ELF-1 (cell line): Measurements from ENCODE around the gene CLIC6.
"Not testable (repeated sequence)": the region's sequence is repeated elsewhere in the genome, so short reads cannot be mapped to it uniquely, and the experiment has no call there.

ENCODE experiments used
- DNase-seq: peaks from one replicate; pipeline ENCODE4 v3.0.0-alpha.2; 2016; ENCODE audit warnings: low read depth, low spot score

The CLIC6 gene

DNA sequence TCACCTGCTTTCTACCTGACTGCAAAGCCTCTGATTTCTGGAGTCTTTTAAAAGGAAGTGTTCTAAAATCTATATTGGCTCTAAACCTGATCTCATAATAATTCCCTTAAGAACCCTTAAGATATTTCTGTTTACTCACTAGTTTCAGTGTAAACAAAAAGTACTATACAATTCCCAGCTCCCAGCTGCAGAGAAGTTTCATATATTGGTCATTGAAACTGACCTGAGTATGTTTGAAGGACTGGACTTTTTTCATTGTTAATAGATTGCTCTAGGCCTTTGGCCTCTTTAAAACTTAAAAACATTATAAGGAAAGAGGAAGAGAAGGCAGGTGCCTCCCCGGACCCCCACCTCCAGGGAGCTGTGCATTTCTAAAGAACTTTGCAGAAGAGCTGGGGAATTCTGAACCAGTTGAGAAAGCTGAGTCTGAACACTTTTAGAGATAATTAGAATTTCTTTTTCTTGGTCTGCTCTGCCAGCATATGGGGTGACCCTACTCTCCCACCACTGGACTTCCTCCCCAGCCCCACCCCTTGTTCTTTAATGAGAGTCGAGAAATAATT is 23.7 kb downstream of the CLIC6 start:
- no peak for DNase-seq

DNA sequence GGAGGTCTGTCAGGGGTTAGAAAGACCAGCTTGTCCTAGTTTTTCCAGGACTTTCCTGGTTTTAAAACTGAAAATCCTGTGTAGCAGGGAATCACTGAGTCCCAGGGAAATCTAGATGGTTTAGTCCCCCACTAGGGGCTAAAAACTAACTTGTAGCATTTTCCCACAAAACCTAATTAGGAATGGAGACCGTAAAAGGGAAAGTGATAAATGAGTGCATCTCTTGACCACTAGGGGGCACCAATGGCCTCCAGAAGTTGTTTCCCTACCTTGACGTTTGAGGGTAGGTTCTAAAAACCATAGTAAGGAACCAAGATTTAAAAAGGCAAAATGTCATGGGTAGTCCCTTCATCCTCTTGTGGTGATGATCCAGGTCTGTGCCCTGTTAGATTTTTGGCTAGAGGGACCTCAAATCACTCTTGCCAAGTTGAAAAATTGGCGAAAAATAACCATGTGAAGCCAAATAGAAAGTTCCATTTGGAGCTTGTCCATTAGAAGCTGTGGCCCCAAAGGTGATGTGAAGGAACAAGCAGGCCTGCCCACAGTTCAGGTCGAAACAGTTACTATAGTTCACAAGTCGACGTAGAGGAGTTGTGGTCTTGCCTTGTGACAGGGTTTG is 24.5 kb downstream of the CLIC6 start:
- DNase-seq = peak; percentile 67

DNA sequence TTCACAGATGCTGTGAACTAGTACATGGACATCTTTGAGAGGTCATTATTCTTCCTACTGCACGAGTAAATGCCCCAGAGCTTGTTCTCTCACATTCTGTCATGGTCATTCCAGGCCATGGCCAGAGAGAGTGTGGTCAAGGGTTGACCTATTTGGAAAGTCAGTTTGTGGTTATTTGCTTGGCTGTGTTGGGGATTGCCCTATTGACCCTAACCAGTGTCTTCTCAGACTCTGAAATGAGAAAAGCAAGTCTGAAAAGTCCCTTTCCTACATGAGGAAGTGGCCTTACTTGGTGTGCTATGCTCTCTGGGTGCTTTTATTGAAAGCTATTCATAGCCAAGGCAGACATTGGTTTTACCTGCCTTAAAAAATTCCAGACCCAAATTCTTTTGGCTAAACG is 26.6 kb downstream of the CLIC6 start:
- DNase-seq = no peak

DNA sequence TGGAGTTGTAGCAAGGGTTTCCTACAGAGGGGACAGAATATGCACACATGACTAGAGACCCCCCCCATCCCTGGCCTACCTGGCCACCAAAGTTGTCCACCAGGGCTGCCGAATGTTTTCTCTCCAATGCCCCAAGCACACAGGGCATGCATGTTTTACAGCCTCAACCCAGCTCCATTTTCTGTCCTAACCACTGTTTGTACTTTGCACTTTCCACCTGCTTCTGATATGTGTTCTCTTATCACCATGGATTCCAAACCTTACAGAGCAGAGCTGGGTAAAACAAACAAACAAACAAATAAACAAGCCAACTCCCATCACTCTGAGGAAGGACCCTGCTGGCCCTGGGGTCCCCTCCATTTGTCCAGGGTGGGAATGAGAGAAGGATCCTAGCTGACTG is 27.3 kb downstream of the CLIC6 start:
- DNase-seq = no peak

DNA sequence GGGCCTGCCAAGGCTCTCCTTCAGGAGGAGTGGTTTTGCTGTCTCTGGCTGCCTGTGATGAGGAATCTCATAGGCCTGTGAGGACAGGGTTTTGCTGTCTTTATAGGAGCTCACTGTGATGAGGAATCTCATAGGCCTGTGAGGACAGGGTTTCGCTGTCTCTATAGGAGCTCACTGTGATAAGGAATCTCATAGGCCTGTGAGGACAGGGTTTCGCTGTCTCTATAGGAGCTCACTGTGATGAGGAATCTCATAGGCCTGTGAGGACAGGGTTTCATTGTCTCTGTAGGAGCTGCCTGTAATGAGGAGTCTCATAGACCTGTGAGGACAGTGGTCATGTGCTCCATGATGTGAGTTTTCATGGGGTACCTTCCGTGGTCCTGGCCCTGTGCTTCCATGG is 29.0 kb downstream of the CLIC6 start:
- DNase-seq = no peak

DNA sequence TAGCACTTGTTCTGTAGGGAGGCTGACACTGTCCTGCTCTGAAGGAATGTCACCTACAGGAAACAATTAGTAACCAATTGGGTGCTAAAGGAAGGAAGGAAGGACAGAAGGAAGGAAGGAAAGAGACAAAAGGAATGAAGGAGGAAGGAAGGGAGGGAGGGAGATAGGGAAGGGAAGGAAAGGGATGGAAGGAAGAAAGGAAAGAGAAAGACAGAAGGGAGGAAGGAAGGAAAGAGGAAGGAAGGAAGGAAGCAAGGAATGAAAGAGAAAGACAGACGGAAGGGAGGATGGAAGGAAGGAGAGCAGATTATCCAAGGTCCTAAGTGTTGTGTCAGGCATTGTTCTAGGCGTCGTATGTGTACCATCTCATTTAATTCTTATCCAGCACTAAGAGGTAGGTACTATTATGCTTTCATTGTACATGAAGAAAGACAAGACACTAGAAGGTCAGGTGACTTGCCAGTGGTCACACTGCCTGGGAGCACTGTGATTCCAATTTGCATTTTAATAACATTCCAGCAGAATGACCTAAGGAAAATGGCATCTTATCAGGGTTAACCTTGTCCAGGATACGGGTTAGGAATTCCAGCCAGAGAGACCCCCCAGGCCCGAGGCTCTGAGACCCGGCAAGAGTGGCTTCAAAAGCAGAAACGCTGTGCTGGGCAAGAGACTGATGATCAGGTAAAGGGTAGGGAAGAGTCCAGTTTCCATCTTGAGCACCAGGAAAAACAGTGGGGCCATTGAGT is 29.6 kb downstream of the CLIC6 start:
- peak; percentile 84 for DNase-seq

DNA sequence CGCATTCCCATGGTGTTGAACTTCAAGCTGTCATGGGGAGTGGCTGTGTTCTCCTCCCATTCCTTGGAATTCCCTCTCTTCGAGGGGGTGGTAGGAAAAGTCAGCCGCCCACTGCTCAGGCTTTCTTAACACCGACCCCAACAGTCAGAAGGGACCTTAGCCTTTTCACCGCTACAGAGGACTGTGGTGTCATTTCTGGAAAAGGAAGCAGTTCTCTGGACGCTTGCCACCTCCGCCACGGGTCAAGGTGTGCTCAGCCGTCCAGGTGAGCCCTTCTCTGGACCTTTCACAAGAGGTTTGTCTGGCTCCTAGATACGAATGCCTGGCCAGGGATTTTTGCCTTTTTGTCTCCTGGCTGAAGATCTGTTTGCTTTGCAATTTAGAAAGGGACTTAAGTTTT is 31.8 kb downstream of the CLIC6 start:
- no peak for DNase-seq

DNA sequence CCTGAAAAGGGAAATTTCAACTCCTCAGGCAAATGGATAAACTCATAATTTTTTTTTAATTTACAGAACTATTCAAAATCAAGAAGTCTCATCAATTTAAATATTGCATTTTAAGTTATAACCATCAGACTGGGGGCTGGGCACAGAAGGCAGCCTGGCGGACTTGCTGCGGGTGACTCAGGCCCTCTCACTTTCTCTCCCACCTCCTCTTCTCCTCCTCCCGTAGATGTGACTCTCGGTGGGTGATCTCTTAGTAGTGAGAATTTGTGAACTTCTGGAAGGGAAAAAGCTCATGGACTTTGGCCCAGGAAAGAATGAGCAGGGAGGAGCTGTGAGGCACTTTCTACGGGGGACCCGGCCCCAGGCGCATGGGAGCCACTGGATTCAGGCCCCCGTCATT is 32.9 kb downstream of the CLIC6 start:
- DNase-seq = no peak

DNA sequence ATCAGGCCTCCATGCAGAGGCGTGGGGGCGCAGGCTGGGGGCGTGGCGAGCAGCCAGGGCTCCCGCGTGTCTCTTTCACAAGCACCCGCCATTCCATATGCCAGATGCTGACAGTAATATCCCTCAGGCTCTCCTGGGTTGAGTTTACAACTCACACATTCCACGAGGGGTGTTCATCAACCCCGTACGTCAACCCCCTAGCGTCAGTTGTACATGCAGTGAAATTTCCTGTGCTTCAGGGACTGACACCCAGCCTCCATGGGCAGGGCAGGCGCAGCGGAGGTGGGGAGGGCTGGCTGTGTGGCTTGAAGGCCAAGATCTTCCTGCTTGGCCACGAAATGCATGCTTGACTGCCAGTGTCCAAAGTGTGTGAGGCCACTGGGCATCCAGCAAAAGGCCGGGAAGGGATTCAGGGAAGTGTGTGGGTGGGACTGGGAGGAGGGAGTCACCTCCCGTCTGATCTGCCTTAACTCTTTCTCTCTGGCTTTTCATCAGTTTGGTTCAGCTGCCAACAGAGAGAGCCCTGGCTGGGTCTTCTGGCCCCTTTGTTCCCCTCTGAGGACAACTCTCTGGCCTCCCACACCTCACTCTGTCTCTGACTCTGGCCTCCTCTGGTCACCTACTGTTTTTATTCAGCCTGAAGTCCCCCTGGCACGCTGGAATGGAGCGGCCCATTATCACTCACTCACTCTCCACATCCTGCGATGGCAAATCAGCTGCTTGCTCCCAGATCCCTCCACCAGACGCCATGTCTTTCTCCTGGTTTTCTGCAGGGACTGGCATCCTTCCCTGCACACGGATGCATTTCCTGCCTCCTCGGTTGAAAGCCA is 33.8 kb downstream of the CLIC6 start:
- no peak for DNase-seq

GRCh38 chr21:34703571-34703970 is 34.8 kb downstream of the CLIC6 start:
- no peak for DNase-seq

DNA sequence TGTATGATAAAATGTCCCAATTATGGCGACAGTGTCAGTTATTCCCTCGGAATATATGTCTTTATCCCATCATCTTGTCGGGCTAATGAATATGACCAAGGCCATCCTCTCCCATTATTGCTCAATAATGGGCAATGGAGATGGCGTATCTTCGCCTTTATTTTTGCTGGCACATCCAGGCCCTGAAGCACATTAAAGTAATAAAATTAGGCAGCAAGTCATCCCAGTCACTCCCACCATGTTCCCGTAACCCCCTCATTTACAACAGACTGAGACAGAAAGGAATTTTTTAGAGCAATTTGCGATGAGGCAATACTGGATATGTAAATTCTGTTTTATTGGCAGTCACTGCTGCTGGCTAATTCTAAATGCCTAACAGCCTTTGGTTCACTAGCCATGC is 35.3 kb downstream of the CLIC6 start:
- no peak for DNase-seq

DNA sequence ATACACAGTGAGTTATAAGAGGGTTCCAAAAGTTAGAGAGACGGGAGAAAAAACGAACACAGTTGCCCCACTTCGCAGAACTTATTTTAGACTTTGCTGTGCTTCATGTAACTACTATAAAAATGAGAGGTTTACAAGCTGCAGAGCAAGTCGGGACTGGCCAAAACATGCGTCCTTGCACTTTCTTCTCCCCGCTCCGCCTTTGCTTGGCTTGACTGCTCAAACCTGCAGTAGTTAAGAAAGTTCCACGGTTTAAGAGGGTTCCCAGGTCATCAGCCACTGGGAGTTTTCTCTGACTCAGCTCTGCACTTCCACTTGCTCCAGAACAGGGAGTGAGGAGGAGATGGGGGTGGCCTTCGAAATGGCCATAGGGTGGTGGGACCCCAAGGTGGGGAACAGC is 36.2 kb downstream of the CLIC6 start:
- no peak for DNase-seq

- DNase-seq = no peak
Observed at GRCh38 chr21:34706337-34706736, 37.5 kb downstream of the CLIC6 start.

DNA sequence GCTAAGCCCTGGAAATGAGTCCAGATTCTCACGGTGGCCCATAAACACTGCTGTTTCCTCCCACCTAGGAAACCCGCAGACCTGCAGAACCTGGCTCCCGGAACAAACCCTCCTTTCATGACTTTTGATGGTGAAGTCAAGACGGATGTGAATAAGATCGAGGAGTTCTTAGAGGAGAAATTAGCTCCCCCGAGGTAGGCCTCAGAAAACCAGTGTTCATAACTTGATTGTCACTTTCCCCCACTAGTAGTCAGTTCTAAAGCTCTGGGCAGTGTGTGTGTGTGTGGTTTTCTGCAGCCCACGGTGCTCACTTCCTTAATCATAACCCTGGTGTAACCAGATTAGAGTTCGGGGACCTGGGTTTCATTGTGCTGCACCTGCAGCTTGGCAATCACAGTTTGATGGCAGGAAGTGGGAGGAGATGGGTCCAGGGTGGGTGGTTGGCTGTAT is 39.1 kb downstream of the CLIC6 start:
- no peak for DNase-seq

GRCh38 chr21:34713621-34714020 is 44.8 kb downstream of the CLIC6 start:
- DNase-seq = no peak

- DNase-seq = no peak
Observed at GRCh38 chr21:34715518-34715917, 46.7 kb downstream of the CLIC6 start.

GRCh38 chr21:34715985-34716596 is 47.3 kb downstream of the CLIC6 start:
- no peak for DNase-seq

DNA sequence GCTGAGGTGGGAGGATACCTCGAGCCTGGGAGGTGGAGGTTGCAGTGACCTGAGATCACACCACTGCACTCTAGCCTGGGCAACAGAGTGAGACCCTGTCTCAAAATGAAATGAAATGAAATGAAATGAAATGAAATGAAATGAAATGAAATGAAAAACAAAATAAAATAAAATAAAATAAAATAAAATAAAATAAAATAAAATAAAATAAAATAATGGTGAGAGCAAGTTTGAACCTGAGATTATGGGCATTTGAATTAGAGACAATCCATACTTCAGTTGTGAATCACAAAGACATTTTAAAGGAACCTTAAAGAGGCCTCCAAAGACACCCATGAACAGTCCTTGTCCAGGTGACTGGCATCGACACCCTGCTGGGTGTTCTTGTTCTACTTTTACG is 49.7 kb downstream of the CLIC6 start:
- not testable (repeated sequence) for DNase-seq

- DNase-seq = peak; percentile 63
Observed at GRCh38 chr21:34722684-34723300, 54.0 kb downstream of the CLIC6 start.

DNA sequence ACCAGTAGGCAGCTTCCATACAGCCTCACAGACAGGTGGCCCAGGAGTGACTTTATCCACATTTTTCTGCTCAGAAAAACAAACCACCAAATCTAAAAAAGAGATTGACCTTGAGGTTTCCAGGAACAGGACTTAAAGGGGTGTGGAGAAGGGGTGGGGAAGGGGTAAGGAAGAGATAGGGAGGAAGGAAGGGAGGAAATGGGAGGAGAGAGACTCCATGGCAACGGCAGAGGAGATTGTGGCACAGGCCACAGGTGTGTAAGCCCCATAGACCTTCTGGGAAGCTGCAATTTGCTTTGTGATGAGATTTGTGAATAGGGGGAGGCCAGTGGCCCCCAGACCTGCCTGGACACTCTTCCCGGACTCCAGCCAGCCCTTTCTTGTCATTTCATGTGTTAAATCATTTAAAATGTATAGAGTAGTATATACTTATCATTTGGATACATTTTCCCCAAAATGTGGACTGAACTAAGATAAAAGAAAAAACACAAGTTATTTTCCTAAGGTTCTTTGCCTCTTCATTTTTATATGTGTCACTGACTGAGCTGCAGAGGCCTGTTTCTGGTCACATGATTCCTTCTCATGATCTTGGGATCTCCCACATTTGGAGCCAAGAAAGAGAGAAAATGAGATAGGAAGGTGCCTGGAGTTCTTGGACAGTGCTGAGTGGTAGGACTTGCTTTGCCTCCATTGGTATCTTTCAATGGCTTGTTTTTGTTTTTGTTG is 55.5 kb downstream of the CLIC6 start:
- DNase-seq = no peak

DNA sequence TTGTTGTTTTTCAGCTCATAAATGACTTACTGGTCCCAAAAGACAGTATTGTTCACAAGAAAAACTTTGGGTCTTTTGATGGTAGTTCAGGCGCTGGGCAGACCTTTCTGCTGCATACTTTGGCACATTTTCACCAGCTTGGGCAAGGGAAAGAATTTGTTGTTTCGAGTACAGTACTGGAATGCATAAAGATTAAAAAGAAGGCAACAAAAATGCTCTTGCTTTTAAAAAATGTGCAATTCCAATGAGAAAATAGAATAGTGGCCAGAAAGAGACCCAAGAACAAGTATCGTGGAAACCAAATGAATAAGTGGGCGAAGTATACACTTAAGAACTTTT is 56.0 kb downstream of the CLIC6 start:
- no peak for DNase-seq
